Thoracic aorta (tissue), 2 donors: ENCODE data around the gene PRDM16. TPM values are rescaled to one million over a fixed set of nuclear protein-coding genes. Genes with fewer than 3 reads are reported as not detected.
"Not testable (repeated sequence)": the region's sequence is repeated elsewhere in the genome, so short reads cannot be mapped to it uniquely, and the experiment has no call there.

ENCODE experiments used
- ATAC-seq: fragments of 150-250 bp; one replicate; pipeline ENCODE4 v1.8.0; 2017; ENCODE audit warnings: low read depth; ENCODE audit not compliant: insufficient number of reproducible peaks, low FRiP score
- DNase-seq: peaks from one replicate; pipeline ENCODE4 v3.0.0-alpha.2; 2020; ENCODE audit warnings: low spot score
- H3K27ac ChIP-seq, 2 donors: fragments of 200-600 bp; sonication (generic); 1 replicate in 1 of 2; 2 replicates in 1 of 2; pipeline ENCODE4 v1.5.1; 2016; ENCODE audit warnings: mild to moderate bottlenecking in 2 of 2, moderate library complexity in 2 of 2
- H3K27me3 ChIP-seq: fragments of 200-600 bp; sonication (generic); replicated peaks from 2 replicates; pipeline ENCODE4 v1.6.0; 2016; ENCODE audit warnings: mild to moderate bottlenecking; ENCODE audit not compliant: insufficient read depth
- H3K36me3 ChIP-seq: fragments of 200-600 bp; sonication (generic); one replicate; pipeline ENCODE4 v1.5.1; 2016
- H3K4me1 ChIP-seq, 2 donors: fragments of 200-600 bp; sonication (generic); 1 replicate in 1 of 2; 2 replicates in 1 of 2; pipeline versions ENCODE4 v1.5.1 to v1.6.0; 2016; ENCODE audit warnings: low read depth in 2 of 2, mild to moderate bottlenecking in 1 of 2; ENCODE audit not compliant: control insufficient read depth in 1 of 2
- H3K4me3 ChIP-seq: fragments of 200-600 bp; sonication (generic); 2 replicates; pipeline ENCODE4 v1.5.1; 2016; ENCODE audit warnings: mild to moderate bottlenecking
- H3K9me3 ChIP-seq: fragments of 200-600 bp; sonication (generic); 2 replicates; pipeline ENCODE4 v1.5.1; 2016
- total RNA-seq, 2 donors: library from RNA; depleted of rRNA; stranded (reverse); fragments of >200 nt; gene quantifications; one replicate each; pipeline versions ENCODE4 v1.1.0 to v1.2.3, GENCODE V29; 2016
- TF ChIP-seq, protein P1 (sequence below): fragments of 200-600 bp; sonication (generic); IDR thresholded peaks from one replicate; pipeline ENCODE4 v1.5.1; 2019; ENCODE audit warnings: antibody characterized with exemption

The PRDM16 gene
- total RNA-seq, 2 donors from 2014 or later, result 68.9 to 85.4 TPM

DNA sequence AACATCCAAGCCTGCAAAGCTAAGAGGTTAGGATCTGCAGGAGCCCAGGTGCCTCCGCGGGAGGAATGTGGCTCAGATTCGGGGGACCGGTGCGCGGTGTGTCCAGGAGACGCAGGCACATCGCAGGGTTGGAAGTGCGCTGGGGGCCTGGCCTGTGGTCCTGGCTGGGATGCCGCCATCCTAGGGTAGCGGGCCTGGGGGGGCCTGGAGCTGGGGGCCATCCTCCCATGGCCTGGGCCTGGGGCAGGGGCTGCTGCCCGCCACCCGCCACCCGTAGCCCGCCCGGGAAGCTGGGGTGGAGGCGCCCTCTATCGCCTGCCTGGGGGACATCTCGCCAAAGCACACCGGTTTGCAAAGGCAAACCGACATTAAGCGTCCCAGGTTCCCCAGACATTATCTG lies 214.8 kb downstream of the PRDM16 start:
- H3K4me3 ChIP-seq, result peak overlapping the region; percentile 50
- TF ChIP-seq, protein P1, sequence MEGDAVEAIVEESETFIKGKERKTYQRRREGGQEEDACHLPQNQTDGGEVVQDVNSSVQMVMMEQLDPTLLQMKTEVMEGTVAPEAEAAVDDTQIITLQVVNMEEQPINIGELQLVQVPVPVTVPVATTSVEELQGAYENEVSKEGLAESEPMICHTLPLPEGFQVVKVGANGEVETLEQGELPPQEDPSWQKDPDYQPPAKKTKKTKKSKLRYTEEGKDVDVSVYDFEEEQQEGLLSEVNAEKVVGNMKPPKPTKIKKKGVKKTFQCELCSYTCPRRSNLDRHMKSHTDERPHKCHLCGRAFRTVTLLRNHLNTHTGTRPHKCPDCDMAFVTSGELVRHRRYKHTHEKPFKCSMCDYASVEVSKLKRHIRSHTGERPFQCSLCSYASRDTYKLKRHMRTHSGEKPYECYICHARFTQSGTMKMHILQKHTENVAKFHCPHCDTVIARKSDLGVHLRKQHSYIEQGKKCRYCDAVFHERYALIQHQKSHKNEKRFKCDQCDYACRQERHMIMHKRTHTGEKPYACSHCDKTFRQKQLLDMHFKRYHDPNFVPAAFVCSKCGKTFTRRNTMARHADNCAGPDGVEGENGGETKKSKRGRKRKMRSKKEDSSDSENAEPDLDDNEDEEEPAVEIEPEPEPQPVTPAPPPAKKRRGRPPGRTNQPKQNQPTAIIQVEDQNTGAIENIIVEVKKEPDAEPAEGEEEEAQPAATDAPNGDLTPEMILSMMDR, result peak; percentile 84
- no peaks in the 10 kb centered on the region for H3K27me3 ChIP-seq
- peaks cover 18 to 53% of the 10 kb centered on the region in 2 donors for H3K4me1 ChIP-seq
- ATAC-seq, result no peak
- no peak for DNase-seq
- H3K27ac ChIP-seq, result peak overlapping the region; percentile 1 to 48
- no peaks in the 10 kb centered on the region for H3K36me3 ChIP-seq
- H3K9me3 ChIP-seq, result no peaks in the 10 kb centered on the region

GRCh38 chr1:3284691-3285090 lies 215.7 kb downstream of the PRDM16 start:
- DNase-seq (no peak), ATAC-seq (no peak)
- no peaks in the 10 kb centered on the region for H3K9me3 ChIP-seq
- H3K4me3 ChIP-seq, result no peak overlapping the region
- no peak overlapping the region for H3K27ac ChIP-seq
- no peaks in the 10 kb centered on the region for H3K27me3 ChIP-seq
- peaks cover 14 to 46% of the 10 kb centered on the region in 2 donors for H3K4me1 ChIP-seq
- no peaks in the 10 kb centered on the region for H3K36me3 ChIP-seq
- TF ChIP-seq, protein P1, result no peak

- TF ChIP-seq, protein P1, result no peak
- Histone ChIP-seq H3K27me3 (no peaks in the 10 kb centered on the region), H3K36me3 (no peaks in the 10 kb centered on the region), H3K27ac (no peak overlapping the region), H3K4me1 (peaks cover 18 to 46% of the 10 kb centered on the region in 2 donors), H3K9me3 (no peaks in the 10 kb centered on the region), H3K4me3 (no peak overlapping the region)
- ATAC-seq (no peak), DNase-seq (no peak)
Observed at GRCh38 chr1:3285106-3285740, 216.2 kb downstream of the PRDM16 start.

DNA sequence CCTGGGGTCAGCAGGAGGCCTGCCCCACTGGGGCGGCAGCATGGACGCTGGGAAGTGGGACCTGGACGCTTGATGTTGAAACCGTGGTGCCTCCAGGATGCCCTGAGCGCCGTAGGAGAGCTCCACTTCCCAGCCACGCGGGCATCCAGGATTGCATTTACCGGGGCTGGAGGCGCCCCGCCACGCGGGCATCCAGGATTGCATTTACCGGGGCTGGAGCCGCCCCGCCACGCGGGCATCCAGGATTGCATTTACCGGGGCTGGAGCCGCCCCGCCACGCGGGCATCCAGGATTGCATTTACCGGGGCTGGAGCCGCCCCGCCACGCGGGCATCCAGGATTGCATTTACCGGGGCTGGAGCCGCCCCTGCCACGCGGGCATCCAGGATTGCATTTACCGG lies 218.1 kb downstream of the PRDM16 start:
- H3K9me3 ChIP-seq, DNase-seq, ATAC-seq, H3K36me3 ChIP-seq, H3K4me3 ChIP-seq, H3K27ac ChIP-seq, H3K27me3 ChIP-seq: not testable (repeated sequence)
- peaks cover 18 to 45% of the 10 kb centered on the region in 2 donors for H3K4me1 ChIP-seq

DNA sequence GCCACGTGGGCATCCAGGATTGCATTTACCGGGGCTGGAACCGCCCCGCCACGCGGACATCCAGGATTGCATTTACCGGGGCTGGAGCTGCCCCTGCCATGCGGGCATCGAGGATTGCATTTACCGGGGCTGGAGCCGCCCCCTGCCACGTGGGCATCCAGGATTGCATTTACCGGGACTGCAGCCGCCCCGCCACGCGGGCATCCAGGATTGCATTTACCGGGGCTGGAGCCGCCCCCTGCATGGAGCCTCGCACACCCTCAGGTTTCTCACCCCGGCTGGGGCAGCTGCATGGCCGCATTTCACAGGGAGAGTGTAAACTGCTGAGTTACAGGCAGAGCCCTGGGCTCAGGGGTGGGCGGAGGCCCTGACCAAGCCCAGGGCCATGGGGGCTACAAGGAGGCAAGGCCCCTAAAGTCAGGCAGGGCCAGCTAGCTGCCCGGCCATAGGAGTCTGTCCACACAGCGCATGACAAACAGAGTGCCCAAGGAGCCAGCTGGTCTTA lies 218.7 kb downstream of the PRDM16 start:
- ATAC-seq (no peak), DNase-seq (no peak)
- TF ChIP-seq, protein P1, result no peak
- Histone ChIP-seq H3K36me3 (no peaks in the 10 kb centered on the region), H3K27ac (no peak overlapping the region), H3K4me3 (no peak overlapping the region), H3K4me1 (peaks cover 18 to 39% of the 10 kb centered on the region in 2 donors), H3K9me3 (no peaks in the 10 kb centered on the region), H3K27me3 (no peaks in the 10 kb centered on the region)
